Prostate gland (tissue), 2 donors: Measurements from ENCODE around the gene LRIT1.

ENCODE experiments used
- CTCF ChIP-seq, 4 experiments: fragments of 200-600 bp in 2 of 4; fragments of 450-650 bp in 2 of 4; sonication (generic) in 2 of 4; IDR thresholded peaks; 1 replicate in 3 of 4; 2 replicates in 1 of 4; pipeline ENCODE4 v1.5.1; 2016 to 2019; ENCODE audit warnings: antibody characterized with exemption in 4 of 4, mild to moderate bottlenecking in 2 of 4, moderate library complexity in 2 of 4
- POLR2A ChIP-seq: fragments of 450-650 bp; IDR thresholded peaks from one replicate; pipeline ENCODE4 v1.6.1; 2016; ENCODE audit warnings: antibody characterized with exemption, mild to moderate bottlenecking
- POLR2AphosphoS5 ChIP-seq: sonication (generic); formaldehyde crosslinking; IDR thresholded peaks from one replicate; pipeline ENCODE4 v1.6.1; 2017; ENCODE audit warnings: antibody characterized with exemption

GRCh38 chr10:84270708-84271107 is 29.4 kb upstream of the LRIT1 start:
- no peak for TF ChIP-seq CTCF (IDR thresholded peaks at IDR 0.05)
- TF ChIP-seq POLR2A, result no peak
- no peak for TF ChIP-seq POLR2AphosphoS5
